T-helper 2 cell (primary cell): ENCODE results near the gene B3GNT5.

Source experiments
- DNase-seq, 5 experiments: peaks; one replicate each; pipeline versions ENCODE4 v3.0.0 to v3.0.0-alpha.2; 2012 to 2022
- total RNA-seq, 2 donors: gene quantifications; one replicate each; lab custom pipeline; 2026; lab: John Stamatoyannopoulos, UW

B3GNT5 gene, protein sequence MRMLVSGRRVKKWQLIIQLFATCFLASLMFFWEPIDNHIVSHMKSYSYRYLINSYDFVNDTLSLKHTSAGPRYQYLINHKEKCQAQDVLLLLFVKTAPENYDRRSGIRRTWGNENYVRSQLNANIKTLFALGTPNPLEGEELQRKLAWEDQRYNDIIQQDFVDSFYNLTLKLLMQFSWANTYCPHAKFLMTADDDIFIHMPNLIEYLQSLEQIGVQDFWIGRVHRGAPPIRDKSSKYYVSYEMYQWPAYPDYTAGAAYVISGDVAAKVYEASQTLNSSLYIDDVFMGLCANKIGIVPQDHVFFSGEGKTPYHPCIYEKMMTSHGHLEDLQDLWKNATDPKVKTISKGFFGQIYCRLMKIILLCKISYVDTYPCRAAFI
- 1.9 to 2.0 reads per million in 2 donors for total RNA-seq

DNA sequence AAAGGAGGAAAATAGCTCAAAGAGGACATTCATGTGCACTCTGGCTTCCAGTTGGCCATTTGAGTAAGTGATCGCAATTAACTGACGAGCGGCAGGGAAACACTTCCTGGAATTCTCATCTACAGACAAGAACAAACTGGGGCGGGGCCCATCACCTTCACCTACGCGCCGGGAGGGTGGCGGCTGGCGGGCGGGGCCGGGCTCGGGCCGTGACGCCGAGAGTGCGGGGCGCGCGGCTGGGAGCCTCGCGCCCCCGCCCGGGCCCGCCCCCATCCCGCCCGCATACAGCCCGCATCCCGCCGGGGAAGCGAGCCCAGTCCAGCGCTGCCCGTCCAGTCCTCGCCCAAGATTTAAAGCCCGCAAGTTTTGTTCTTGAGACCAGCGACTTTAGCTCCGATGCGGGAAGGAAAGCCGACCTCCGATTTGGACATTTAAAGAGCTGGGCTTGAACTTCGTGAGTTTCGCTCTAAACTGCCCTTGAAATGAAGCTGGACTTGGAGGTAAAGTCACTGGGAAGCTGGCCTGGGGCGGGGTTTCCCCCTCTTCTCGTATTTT, at the start of gene B3GNT5:
Gene B3GNT5, plus strand, starts transcription at position 281 of the 555 bp plus-strand sequence. CDS start 16,546 bp downstream, outside the sequence.
- DNase-seq = peak in 2 of 5 experiments; percentile 24 to 25

- no peak for DNase-seq
These were observed 49.4 kb upstream of the B3GNT5 start for GRCh38 chr3:183203670-183204069.

DNA sequence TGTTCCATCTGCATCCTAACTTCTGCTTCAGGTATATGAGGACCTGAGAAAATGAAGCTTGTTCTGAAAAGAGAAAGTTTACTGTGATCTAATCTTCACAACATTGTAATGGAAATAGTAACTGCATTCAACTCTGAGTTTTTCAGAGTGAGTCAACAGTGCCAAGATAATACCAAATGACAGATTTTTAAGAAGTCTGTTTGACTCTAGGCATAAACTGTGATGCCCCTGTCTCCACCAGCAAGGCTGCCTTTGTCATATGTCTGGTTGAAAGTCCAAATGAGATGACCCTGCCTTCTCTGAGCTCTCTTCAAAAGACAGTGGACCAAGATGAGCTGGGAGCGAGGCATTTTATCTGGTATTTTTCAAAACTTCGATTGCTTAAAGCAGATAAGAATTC, 44.8 kb upstream of the B3GNT5 start:
- peak in 1 of 5 experiments; percentile 12 for DNase-seq

DNA sequence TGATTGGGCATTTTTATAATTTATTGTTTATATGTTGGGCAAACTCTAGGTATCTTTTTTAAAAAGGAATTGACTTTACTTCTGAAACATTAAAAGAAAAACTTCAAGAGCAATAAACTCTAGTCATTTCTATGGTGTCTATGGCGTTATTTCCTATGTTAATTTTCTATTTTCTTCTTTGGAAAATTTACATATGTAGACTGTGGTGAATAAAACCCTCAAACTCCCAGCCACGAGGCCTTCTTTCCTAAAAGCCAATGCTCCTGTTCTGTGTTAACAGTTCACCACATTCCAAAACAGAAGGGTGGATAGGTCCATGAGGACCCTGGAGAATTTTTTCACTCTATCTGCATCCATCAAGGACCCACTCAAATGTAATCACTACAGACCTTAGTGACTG, 44.3 kb upstream of the B3GNT5 start:
- no peak for DNase-seq

DNA sequence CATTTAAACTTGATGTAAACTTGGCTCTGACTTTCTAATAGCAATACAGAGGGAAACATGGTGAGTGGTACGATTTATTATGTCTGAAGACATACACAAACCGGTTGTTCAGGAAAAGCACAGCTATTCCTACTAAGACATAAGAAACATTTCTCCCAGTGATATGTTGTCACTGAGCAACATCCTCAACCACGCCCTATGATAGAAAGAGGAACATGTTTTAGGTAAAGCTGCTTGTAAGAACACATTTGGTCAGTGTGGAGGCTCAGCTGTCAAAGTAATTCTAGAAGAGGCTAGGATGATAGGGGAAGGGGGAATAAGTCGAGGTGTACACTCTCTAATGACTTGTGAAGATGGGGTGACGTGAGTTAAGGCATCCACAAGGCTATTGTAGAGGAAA, 42.7 kb upstream of the B3GNT5 start:
- DNase-seq = no peak

DNA sequence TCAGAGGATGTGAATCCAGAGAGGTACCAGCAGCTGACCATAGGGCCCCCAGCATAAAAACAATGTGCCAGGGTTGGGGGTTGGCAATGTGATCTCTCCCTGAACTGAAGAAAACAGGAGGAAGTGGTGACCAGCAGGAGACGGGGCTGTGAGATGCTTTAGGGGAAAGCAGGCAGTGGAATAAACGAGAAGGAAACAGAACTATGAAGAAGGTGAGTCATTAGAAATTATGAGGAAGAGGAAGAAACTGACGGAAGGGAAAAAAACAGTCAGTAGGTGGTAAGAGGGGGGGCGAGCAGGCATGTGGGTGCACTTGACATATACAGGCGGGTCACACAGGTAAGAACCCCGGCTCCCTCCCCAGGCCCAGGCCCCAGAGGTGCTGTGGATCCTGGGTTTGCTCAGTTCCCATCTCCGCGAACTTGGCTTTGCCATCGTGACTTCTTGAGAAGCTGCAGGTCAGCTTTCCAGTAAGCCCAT, 42.2 kb upstream of the B3GNT5 start:
- DNase-seq = no peak

DNA sequence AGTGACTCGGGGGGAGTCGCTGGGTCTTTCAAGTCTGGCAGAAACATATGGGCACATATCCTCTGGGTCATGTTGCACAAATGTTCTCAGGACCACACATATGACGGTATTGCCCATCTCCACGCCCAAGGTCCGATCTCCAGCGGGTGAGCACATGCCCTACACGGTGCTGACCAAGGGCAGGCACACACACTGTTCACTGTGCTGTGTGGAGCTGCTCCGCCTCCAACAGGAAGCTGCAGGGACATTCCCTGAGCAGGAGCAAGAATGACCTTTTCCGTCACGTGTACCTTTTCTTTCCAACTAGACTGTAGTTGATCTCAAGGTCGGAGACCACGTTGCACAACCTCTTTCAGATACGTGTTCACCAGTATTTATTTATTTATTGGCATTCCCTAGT, 41.7 kb upstream of the B3GNT5 start:
- no peak for DNase-seq

GRCh38 chr3:183212096-183212495, 41.0 kb upstream of the B3GNT5 start:
- no peak for DNase-seq

DNA sequence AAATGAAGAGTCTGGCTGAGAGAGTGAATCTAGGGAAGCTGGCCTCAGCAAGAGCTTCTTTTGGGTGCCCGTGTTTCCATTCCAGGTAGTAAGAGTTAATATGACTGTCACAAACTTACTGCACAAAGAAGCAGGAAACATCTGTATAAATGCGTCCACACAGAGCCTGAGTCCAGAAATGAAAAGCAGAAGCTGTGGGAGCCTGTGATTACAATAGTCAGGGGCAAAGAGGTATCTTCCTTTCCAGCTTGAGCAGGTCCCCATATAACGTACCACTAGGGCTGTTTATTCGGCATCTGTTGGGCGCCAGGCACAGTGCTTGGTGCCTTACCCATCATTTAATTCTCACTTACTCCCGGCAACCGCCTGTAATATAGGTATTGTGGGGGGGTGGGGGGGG, 40.5 kb upstream of the B3GNT5 start:
- no peak for DNase-seq

- no peak for DNase-seq
These were observed 39.4 kb upstream of the B3GNT5 start for GRCh38 chr3:183213415-183214276.

DNA sequence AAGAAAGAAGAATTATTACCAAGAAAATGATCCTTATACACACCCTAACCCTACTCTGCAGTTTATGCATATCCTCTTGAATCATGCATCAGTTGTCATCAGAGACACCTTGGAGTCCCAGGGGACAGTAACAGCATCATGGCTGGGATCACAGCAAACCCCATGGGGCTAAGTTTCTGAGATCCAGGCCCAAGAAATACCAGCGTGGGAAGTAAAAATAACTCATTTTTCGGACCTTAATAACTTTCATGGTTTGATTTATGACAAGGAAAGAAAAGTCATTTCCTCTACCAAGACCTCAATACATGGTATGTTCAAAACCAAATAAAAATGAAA, 38.8 kb upstream of the B3GNT5 start:
- DNase-seq = no peak

- no peak for DNase-seq
These were observed 37.4 kb upstream of the B3GNT5 start for GRCh38 chr3:183215591-183216202.

DNA sequence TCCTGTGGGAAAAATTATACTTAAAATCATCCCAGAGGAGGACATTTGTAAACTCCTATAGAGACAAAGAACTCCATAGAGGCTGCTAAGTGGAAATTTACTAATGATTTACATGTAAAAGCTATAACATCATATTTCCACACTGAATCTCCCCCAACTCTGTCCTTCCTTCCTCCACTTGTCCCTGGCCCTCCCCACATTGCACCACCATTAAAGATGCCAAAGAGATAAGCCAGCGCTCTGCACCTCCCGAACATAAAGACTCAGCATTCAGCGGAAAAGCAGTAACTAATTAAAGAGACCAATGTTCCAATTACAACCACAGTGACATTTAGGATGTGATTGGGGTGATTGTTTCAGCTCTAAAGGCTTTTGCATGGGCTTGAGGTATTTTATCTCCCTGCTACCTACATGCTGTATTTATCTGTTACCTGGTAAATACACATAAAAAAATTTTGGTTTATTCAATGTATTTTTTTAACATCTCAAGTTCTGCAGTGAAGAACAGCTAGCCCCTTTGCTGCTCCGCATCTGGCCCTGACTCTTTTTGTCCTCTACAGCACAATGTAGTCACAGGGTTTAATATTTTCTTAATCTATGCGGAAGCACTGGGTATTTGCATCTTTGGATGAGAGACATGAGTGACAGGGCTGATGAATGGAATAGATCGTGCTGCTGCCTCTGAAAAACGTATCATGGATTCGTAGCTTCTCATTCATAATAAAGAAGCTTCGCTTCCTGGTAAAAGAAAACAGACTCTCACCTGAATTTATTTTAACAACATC, 35.3 kb upstream of the B3GNT5 start:
- DNase-seq = no peak

- DNase-seq = peak in 1 of 5 experiments; percentile 60
These were observed 34.2 kb upstream of the B3GNT5 start for GRCh38 chr3:183218826-183219225.

DNA sequence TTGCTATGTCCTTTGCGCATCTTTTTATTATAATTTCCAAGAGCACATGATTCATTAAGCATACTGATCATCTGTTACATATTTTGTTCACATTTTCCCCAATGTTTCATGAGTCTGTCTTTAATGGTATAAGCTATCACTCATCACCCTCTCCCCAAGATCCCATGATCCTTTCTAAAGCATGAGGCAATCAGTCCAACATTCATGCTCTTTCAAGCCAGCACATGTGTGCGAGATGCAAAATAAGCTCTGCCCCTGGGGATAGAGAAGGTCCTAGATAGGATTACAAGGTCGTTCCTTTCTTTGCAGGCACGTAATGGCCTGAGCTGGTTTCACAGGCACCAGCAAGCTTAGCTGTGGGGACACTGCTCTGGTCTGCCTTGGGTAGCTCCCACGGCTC, 32.2 kb upstream of the B3GNT5 start:
- DNase-seq = no peak

DNA sequence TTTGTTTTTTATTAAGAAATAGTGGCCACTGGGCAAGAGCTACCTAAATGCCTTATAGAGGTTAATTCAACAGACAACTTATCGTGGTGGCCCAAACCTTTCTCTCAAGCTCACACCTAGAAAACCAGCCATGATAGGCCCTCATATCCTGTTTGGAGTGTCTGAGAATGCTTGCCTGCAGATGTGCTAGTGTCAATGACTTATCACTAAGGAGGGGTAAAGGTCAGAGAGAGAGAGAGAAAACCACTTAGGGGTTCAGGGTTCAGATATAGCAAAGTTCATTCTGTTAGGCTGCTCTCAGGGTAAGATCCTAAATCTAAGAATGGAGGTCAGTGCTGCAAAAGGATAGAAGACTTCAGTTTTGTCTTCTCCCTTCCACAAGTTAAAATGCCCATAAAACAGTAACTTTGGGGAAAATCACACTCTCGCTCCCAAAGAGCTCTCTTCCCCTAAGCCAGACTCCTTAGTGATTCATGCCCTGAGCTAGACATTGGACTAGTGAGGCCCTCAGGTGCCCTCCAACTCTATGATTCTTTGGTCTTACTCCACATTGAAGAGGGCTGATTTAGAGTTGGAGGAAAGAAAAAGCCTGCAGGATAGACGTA, 30.3 kb upstream of the B3GNT5 start:
- DNase-seq = peak in 1 of 5 experiments; percentile 19

- peak in 2 of 5 experiments; percentile 4 to 94 for DNase-seq
These were observed 28.7 kb upstream of the B3GNT5 start for GRCh38 chr3:183224180-183224970.

DNA sequence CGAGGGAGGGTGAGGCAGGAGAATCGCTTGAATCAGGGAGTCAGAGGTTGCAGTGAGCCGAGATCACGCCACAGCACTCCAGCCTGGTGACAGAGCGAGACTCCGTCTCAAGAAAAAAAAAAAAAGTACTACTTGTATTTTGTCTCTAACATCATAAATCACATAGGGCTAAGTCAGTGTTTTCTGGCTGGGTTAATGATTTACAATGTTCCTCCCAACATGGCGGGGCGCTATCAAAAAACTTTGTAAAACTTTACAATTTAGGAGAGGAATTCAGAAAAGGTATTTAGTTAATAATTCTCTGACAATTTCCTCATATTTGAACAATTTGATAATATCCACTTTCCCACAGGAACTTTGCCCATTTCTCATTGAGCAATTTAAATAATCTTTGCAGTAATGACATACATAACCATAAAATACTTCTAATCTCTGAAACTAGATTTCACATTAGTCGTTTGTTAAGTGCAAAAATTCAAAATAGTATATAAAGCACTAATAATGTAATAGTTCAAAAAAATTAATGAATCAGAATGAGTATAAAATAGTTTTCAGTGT, 26.6 kb upstream of the B3GNT5 start:
- no peak for DNase-seq

DNA sequence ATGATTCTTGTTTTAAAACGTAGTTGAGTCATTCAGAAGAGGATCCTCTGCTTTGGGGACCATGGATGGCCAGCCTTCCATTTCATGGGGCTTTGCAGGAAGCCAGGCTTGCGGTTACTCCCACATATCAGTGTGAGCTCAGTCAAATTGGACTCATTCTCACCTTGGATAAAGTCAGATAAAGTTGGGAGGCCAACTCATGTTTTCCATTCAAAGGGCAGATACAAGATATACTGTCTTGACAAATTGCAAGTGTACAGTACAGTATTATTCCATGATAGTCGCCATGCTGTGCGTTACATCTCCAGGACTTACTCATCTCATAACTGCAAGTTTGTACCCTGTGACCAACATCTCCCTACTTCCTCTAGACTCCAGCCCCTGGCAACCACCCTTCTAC, 25.5 kb upstream of the B3GNT5 start:
- DNase-seq = no peak

GRCh38 chr3:183229178-183229577, 23.9 kb upstream of the B3GNT5 start:
- no peak for DNase-seq
